ENCODE measurements around the gene CDCA4. TPM values are rescaled to one million over a fixed set of nuclear protein-coding genes. Genes with fewer than 3 reads are reported as not detected.
"Not testable (repeated sequence)": the region's sequence is repeated elsewhere in the genome, so short reads cannot be mapped to it uniquely, and the experiment has no call there.

The CDCA4 gene
- total and polyA plus RNA-seq, 2 experiments from 2014 or later: 34.5 to 47.7 TPM

DNA sequence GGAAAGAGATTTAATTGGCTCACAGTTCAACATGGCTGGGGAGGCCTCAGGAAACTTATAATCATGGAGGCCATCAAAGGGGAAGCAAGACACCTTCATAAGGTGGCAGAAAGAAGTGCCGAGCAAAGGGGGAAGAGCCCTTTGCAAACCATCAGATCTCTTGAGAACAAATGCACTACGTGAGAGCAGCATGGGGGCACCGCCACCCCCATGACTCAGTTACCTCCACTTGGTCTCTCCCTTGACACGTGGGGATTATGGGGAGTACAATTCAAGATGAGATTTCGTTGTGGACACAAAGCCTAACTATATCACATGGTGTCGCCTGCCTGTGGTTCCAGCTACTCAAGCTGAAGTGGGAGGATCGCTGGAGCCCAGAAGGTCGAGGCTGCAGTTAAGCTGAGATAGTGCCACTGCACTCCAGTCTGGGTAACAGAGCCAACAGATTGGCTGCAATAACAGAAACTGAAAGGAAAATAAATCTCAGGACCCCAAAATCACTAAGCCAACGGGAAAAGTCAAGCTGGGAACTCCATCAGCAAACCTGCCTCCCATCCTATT is 10.0 kb upstream of the CDCA4 start:
- Histone ChIP-seq H3K36me3 (no peaks in the 10 kb centered on the region), H3K27ac (peak overlapping the region; percentile 10), H3K27me3 (peaks cover 28% of the 10 kb centered on the region), H3K9me3 (ENCODE audit: low read depth) (no peaks in the 10 kb centered on the region), H3K4me3 (no peak overlapping the region), H3K4me1 (ENCODE audit: low read depth) (peaks cover 5% of the 10 kb centered on the region)
- DNase-seq (ENCODE audit: low read depth in 1 of 2, low spot score in 1 of 2): no peak
- TF ChIP-seq, protein P1, sequence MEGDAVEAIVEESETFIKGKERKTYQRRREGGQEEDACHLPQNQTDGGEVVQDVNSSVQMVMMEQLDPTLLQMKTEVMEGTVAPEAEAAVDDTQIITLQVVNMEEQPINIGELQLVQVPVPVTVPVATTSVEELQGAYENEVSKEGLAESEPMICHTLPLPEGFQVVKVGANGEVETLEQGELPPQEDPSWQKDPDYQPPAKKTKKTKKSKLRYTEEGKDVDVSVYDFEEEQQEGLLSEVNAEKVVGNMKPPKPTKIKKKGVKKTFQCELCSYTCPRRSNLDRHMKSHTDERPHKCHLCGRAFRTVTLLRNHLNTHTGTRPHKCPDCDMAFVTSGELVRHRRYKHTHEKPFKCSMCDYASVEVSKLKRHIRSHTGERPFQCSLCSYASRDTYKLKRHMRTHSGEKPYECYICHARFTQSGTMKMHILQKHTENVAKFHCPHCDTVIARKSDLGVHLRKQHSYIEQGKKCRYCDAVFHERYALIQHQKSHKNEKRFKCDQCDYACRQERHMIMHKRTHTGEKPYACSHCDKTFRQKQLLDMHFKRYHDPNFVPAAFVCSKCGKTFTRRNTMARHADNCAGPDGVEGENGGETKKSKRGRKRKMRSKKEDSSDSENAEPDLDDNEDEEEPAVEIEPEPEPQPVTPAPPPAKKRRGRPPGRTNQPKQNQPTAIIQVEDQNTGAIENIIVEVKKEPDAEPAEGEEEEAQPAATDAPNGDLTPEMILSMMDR (IDR thresholded peaks at IDR 0.05; ENCODE audit: low read depth, low read length): no peak

DNA sequence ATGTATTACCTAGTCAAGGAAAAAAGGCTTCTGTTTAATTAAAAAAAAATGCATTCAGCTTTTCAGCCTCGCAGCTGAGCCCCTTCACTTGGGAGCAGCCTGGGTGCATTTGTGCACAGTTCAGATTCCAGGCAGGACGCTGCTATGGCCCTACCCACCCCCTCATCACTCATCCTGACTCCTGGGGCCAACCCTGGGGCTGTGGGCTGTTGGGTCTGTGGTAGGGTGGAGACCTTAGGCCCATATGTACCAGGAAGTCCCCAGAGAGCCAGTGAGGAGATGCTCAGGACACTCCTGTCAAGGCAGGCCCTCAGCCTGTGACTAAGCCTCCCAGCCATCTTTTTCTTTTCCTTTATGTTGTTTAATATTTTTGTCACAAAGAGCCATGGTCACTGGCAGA is 9.3 kb upstream of the CDCA4 start:
- Histone ChIP-seq H3K4me3 (no peak overlapping the region), H3K27ac (no peak overlapping the region), H3K9me3 (ENCODE audit: low read depth) (no peaks in the 10 kb centered on the region), H3K4me1 (ENCODE audit: low read depth) (peaks cover 5% of the 10 kb centered on the region), H3K36me3 (no peaks in the 10 kb centered on the region), H3K27me3 (peaks cover 28% of the 10 kb centered on the region)
- DNase-seq (ENCODE audit: low read depth in 1 of 2, low spot score in 1 of 2): no peak
- TF ChIP-seq, protein P1 (IDR thresholded peaks at IDR 0.05; ENCODE audit: low read depth, low read length): no peak

DNA sequence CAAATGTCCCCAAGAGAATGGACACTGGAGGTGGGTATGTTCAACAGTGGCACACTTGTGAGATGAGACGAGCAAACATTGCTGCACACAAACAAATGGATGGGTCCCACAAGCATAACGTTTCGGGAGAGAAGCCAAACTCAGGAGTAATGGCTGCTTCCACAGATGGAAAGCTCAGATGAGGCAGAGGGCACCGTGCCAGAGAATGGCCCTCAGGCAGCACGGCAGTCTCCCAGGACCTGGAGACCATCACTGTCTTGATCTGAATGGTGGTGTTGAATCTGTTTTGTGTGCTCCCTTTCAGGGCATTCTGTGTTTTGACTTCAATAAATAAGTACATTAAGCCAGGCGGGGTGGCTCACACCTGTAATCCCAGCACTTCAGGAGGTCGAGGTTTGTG is 8.5 kb upstream of the CDCA4 start:
- Histone ChIP-seq H3K27ac (no peak overlapping the region), H3K4me3 (no peak overlapping the region), H3K36me3 (no peaks in the 10 kb centered on the region), H3K9me3 (ENCODE audit: low read depth) (no peaks in the 10 kb centered on the region), H3K4me1 (ENCODE audit: low read depth) (peaks cover 5% of the 10 kb centered on the region), H3K27me3 (peaks cover 23% of the 10 kb centered on the region)
- DNase-seq (ENCODE audit: low read depth in 1 of 2, low spot score in 1 of 2): no peak
- TF ChIP-seq, protein P1 (IDR thresholded peaks at IDR 0.05; ENCODE audit: low read depth, low read length): no peak

DNA sequence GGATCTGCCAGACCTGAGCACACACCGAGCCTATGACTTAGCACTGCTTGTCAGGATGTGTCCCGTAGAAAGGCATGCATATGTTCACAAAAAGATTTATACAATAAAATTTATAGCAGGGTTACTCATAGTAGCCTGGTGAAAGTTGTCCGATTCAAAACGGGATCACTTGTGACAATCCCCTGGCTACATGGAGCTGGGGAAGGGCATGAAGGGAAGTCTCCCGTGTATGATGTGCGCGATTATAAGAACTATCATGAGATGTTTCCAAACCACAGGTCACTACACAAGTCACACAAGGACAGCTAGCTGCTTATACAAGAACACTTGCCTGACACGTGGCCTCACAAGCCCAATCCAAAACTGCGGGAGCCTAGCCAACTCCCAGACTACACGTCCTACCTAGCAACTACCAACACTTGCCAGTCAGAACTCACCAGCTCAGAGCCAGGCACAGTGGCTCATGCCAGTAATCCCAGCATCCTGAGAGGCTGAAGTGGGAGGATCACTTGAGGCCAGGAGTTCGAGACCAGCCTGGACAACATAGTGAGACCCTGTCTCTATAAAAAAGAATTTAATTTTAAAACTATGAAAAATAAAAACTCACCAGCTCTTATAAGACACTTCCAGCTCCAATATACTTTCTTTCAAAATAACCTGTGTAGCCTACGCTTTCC is 7.5 kb upstream of the CDCA4 start:
- H3K27ac ChIP-seq: no peak overlapping the region
- no peak for DNase-seq (ENCODE audit: low read depth in 1 of 2, low spot score in 1 of 2)

DNA sequence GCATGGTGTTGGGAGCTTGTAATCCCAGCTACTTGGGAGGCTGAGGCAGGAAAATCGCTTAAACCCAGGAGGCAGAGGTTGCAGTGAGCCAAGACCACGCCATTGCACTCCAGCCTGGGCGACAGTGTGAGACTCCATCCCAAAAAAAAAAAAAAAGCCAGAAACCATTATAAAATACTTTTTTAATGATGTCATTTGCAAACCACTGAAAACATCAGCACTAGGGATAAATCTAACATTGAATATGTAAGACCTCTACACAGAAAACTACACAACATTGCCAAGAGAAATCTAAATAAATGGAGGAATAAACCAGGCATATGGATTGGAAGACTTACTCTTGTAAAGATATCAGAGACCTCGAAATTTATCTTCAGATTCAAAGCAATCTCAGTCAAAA is 6.8 kb upstream of the CDCA4 start:
- not testable (repeated sequence) for H3K4me3 ChIP-seq; H3K4me1 ChIP-seq (ENCODE audit: low read depth); H3K9me3 ChIP-seq (ENCODE audit: low read depth); H3K27me3 ChIP-seq; DNase-seq (ENCODE audit: low read depth in 1 of 2, low spot score in 1 of 2); H3K27ac ChIP-seq; H3K36me3 ChIP-seq

More for the DNA sequence above, 7.5 kb upstream of the CDCA4 start:
- TF ChIP-seq, protein P1 (IDR thresholded peaks at IDR 0.05; ENCODE audit: low read depth, low read length): no peak
- Histone ChIP-seq H3K4me1 (ENCODE audit: low read depth) (peaks cover 5% of the 10 kb centered on the region), H3K9me3 (ENCODE audit: low read depth) (no peaks in the 10 kb centered on the region), H3K27me3 (peaks cover 13% of the 10 kb centered on the region), H3K36me3 (no peaks in the 10 kb centered on the region), H3K4me3 (no peak overlapping the region)

DNA sequence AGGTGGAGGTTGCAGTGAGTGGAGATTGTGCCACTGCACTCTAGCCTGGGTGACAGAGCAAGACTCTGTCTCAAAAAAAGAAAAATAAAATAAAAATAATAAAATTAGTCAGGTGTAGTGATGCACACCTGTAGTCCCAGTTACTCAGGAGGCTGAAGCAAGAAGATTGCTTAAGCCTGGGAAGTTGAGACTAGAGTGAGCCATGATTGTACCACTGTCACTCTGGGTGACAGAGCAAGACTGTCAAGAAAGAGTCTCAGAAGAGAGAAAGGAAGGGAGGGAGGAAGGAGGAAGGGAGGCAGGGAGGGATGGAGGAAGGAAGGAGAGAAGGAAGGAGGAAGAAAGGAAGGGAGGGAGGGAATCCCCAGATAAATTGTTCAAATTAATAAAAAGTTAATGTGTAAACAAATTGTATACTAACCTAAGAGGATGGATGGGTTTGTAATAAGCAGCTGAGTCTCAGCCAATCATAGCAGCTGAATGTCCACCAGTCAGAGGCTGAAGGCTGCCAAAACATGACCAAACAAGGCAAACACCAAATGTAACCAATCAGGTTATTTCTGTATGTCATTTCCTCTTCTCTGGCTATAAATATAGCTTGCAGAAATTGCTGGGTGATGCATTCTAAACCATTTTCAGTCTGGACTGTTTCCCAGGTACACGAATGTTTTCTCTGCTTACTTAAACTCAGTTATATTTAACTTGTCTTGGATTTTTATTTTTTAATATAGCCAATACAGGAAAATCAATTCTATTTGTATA is 6.1 kb upstream of the CDCA4 start:
- Histone ChIP-seq H3K27ac (no peak overlapping the region), H3K27me3 (peaks cover 3% of the 10 kb centered on the region), H3K4me3 (no peak overlapping the region), H3K4me1 (ENCODE audit: low read depth) (peaks cover 5% of the 10 kb centered on the region), H3K9me3 (ENCODE audit: low read depth) (no peaks in the 10 kb centered on the region), H3K36me3 (no peaks in the 10 kb centered on the region)
- no peak for DNase-seq (ENCODE audit: low read depth in 1 of 2, low spot score in 1 of 2)
- TF ChIP-seq, protein P1 (IDR thresholded peaks at IDR 0.05; ENCODE audit: low read depth, low read length): no peak

All from cardiac muscle cell (in vitro differentiated cells and primary cell).